ENCODE results near the gene SRP68.
A peak's percentile ranks its signal among the peaks of the same experiment; 100 is the strongest.
"Not testable (repeated sequence)": the region's sequence is repeated elsewhere in the genome, so short reads cannot be mapped to it uniquely, and the experiment has no call there.

The SRP68 gene

GRCh38 chr17:76077584-76078110, 5.3 kb upstream of the SRP68 start:
- DNase-seq (ENCODE audit: low read depth in 2 of 3, low spot score in 1 of 3): no peak

DNA sequence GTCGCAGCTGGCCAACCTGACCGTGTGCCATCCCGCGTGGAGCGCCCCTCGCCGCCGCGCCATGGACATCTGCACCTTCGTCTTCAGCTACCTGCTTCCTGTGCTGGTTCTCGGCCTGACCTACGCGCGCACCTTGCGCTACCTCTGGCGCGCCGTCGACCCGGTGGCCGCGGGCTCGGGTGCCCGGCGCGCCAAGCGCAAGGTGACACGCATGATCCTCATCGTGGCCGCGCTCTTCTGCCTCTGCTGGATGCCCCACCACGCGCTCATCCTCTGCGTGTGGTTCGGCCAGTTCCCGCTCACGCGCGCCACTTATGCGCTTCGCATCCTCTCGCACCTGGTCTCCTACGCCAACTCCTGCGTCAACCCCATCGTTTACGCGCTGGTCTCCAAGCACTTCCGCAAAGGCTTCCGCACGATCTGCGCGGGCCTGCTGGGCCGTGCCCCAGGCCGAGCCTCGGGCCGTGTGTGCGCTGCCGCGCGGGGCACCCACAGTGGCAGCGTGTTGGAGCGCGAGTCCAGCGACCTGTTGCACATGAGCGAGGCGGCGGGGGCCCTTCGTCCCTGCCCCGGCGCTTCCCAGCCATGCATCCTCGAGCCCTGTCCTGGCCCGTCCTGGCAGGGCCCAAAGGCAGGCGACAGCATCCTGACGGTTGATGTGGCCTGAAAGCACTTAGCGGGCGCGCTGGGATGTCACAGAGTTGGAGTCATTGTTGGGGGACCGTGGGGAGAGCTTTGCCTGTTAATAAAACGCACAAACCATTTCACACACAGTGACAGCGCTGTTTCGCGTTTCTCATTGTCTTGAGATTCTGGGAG, 4.7 kb upstream of the SRP68 start:
- DNase-seq (ENCODE audit: low read depth in 2 of 3, low spot score in 1 of 3): no peak

GRCh38 chr17:76076146-76076764, 3.9 kb upstream of the SRP68 start:
- no peak for DNase-seq (ENCODE audit: low read depth in 2 of 3, low spot score in 1 of 3)

- DNase-seq (ENCODE audit: low read depth in 2 of 3, low spot score in 1 of 3): no peak
These were observed 3.2 kb upstream of the SRP68 start for GRCh38 chr17:76075364-76076145.

GRCh38 chr17:76074390-76075363, 2.4 kb upstream of the SRP68 start, which contains the start of gene GALR2:
TSS of gene GALR2 (plus strand) at chr17:76074781. CDS start at chr17:76074884, 103 bp downstream.
- no peak for DNase-seq (ENCODE audit: low read depth in 2 of 3, low spot score in 1 of 3)

DNA sequence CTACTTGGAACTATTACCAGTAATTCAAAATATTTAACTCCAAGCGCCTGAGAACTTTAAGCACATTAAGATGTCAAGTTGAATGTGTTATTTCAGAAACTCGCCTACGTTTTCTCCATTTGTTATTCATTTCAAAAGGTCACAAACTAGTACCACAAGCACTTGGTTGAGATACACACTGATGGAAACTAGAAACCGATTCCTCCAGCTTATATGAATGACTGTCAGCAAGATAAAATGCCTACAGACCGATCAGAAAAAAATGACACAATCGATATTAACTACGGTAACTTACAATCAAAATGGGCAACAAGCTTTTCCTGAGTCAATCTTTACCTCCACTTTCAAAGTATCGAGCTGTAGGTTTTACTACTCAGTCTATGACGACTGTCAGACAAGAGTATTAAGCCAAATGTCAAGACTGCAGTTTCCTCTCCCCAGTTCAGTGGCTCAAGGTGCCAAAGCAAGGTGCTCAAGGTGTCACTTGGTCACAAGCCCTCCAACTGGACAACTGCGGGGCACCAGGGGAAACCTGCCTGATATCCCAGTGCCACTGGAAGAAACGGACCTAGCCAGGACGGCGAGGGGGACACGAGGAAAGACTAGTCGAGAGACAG, 678 bp downstream of the SRP68 start:
- DNase-seq (ENCODE audit: low read depth in 2 of 3, low spot score in 1 of 3): peak in 1 of 3 donors; percentile 38

DNA sequence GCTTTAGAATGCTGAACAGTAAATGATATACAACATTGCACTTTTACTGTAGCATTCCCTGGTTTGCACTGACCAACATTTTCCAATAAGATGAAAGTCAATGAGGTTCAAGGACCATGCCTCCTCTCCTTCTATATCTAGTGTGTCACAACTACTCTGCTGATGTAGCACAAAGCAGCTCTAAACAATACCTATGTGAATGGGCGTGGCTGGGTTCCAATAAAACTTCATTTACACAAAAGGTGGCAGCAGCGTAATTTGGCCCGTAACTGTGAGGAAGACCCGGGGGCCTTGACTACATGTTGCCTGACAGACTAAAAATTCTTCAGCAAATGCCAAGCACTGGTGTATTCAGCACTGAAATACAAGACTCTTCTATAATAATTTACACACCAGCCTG, 6.5 kb downstream of the SRP68 start:
- DNase-seq (ENCODE audit: low read depth in 2 of 3, low spot score in 1 of 3): no peak

- peak; percentile 36 to 50 (median 44) for DNase-seq (ENCODE audit: low read depth in 2 of 3, low spot score in 1 of 3)
These were observed 8.3 kb downstream of the SRP68 start for GRCh38 chr17:76063875-76064546.

GRCh38 chr17:76058264-76058663, 14.1 kb downstream of the SRP68 start:
- DNase-seq (ENCODE audit: low read depth in 2 of 3, low spot score in 1 of 3): not testable (repeated sequence)

- no peak for DNase-seq (ENCODE audit: low read depth in 2 of 3, low spot score in 1 of 3)
These were observed 15.4 kb downstream of the SRP68 start for GRCh38 chr17:76056882-76057281.

DNA sequence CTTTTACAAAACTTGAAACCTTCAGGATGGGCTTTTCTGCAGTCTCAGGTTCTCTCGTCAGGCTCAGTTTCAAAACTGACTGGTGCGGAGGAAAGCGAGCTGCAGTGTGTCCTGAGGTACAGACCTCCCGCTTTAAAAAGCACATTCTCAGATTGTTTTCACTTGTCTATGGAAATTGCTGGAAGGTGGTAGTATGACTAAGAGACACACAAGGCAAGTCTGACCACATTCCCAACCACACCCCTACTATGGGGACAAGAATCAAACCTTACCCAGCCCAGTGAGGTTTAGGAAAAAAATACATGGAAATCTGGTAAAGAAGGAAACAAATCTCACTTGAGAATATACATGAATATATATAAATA, 18.2 kb downstream of the SRP68 start:
- no peak for DNase-seq (ENCODE audit: low read depth in 2 of 3, low spot score in 1 of 3)

- DNase-seq (ENCODE audit: low read depth in 2 of 3, low spot score in 1 of 3): no peak
These were observed 18.8 kb downstream of the SRP68 start for GRCh38 chr17:76053246-76054111.

GRCh38 chr17:76051561-76051960, 20.8 kb downstream of the SRP68 start:
- DNase-seq (ENCODE audit: low read depth in 2 of 3, low spot score in 1 of 3): no peak

DNA sequence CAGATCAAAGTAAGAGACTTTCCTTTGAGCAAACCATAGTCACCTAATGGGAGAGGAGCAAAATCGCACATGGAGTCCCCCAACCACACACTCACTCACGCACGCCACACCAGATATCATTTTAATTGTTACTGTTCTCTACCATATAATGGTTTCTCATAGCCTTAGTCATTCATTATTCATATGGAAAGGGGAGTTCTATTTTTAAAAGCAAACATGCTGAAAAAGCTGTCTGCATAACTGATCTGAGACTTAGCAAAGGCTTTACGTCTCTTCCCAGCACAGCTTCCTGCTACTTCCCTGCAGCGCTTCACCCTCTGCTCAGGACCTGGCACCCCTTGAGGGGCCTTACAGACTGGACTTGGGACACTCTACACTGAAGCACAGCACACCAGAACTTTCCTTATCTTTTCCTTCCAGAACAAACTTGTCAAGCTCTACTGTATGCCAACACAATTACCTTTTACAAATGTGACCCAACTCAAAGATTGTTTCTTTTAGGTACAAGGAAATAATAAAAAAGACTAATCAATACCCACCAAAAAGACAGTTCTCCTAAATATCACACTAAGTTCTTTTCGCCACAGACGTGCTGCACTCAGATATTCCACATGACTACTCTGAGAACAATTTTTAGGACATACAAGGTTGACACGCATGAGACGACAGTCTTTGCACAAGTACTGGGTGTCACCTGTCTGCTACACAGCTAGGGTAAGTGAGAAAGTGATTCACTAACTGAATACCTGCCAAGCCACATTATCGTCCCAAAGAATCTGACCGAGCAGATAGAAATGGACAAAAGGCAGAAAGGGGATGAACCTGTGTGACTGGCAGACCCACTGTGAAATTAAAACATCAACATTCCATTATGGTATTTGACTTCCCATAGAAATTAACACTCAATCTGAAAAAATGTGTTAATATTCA, 21.5 kb downstream of the SRP68 start:
- no peak for DNase-seq (ENCODE audit: low read depth in 2 of 3, low spot score in 1 of 3)

GRCh38 chr17:76049836-76050537, 22.3 kb downstream of the SRP68 start:
- no peak for DNase-seq (ENCODE audit: low read depth in 2 of 3, low spot score in 1 of 3)

- no peak for DNase-seq (ENCODE audit: low read depth in 2 of 3, low spot score in 1 of 3)
These were observed 23.1 kb downstream of the SRP68 start for GRCh38 chr17:76049239-76049638.

DNA sequence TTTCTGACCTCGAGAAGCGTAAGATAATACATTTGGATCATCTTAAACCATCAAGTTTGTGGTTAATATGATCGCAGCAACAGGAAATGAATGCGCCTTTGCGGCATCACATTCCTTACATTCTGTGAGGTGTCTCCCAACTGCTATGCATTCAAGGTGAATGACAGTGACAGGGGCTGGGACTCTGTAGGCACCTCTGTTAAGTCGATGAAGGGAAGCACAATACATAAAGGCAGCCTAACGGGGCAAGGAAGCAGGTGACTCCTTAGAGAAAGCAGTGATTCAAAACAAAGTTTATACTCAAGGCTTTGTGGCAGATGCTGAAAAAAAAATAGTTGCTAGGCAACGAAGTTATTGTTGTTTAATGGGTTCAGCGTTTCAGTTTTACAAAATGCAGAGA, 23.6 kb downstream of the SRP68 start:
- DNase-seq (ENCODE audit: low read depth in 2 of 3, low spot score in 1 of 3): no peak
